B cell (primary cell): Measurements from ENCODE around the gene CDK19.

Source experiments
- EZH2 ChIP-seq: IDR thresholded peaks from 2 replicates; pipeline ENCODE4 v1.6.1; 2012; ENCODE audit warnings: borderline replicate concordance, low read depth, mild to moderate bottlenecking, moderate library complexity, low read length; ENCODE audit not compliant: insufficient read depth, poor library complexity, severe bottlenecking
- TF ChIP-seq, protein P1 (sequence below): fragments of 200-600 bp; IDR thresholded peaks from one replicate; pipeline ENCODE4 v1.8.0; 2022; ENCODE audit warnings: antibody characterized with exemption, mild to moderate bottlenecking

DNA sequence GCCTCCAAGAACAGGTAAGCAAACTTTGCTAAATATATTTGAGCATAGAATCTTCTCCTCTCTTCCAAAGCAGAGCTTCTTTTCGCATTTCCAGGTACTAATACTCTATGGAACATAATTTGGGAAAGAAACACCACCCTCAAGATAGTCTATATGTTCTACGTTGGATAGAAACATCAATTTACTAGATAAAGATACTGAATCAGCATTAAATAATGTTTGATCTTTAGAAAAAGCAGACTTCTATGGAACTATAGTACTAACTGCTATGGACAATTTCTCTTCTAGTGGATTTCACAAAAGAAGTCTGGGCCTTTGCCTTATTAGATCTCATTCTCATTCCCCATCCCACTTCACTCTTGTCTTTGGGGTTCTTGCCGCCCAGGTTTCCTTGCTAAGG lies 103.0 kb downstream of the CDK19 start:
- TF ChIP-seq, protein P1, sequence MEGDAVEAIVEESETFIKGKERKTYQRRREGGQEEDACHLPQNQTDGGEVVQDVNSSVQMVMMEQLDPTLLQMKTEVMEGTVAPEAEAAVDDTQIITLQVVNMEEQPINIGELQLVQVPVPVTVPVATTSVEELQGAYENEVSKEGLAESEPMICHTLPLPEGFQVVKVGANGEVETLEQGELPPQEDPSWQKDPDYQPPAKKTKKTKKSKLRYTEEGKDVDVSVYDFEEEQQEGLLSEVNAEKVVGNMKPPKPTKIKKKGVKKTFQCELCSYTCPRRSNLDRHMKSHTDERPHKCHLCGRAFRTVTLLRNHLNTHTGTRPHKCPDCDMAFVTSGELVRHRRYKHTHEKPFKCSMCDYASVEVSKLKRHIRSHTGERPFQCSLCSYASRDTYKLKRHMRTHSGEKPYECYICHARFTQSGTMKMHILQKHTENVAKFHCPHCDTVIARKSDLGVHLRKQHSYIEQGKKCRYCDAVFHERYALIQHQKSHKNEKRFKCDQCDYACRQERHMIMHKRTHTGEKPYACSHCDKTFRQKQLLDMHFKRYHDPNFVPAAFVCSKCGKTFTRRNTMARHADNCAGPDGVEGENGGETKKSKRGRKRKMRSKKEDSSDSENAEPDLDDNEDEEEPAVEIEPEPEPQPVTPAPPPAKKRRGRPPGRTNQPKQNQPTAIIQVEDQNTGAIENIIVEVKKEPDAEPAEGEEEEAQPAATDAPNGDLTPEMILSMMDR: no peak
- TF ChIP-seq EZH2: no peak
